ENCODE measurements around the gene RTKN. TPM values are rescaled to one million over a fixed set of nuclear protein-coding genes. Genes with fewer than 3 reads are reported as not detected.
"Not testable (repeated sequence)": the region's sequence is repeated elsewhere in the genome, so short reads cannot be mapped to it uniquely, and the experiment has no call there.

RTKN gene, protein sequence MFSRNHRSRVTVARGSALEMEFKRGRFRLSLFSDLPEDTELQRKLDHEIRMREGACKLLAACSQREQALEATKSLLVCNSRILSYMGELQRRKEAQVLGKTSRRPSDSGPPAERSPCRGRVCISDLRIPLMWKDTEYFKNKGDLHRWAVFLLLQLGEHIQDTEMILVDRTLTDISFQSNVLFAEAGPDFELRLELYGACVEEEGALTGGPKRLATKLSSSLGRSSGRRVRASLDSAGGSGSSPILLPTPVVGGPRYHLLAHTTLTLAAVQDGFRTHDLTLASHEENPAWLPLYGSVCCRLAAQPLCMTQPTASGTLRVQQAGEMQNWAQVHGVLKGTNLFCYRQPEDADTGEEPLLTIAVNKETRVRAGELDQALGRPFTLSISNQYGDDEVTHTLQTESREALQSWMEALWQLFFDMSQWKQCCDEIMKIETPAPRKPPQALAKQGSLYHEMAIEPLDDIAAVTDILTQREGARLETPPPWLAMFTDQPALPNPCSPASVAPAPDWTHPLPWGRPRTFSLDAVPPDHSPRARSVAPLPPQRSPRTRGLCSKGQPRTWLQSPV
- 26.6 TPM for total RNA-seq

DNA sequence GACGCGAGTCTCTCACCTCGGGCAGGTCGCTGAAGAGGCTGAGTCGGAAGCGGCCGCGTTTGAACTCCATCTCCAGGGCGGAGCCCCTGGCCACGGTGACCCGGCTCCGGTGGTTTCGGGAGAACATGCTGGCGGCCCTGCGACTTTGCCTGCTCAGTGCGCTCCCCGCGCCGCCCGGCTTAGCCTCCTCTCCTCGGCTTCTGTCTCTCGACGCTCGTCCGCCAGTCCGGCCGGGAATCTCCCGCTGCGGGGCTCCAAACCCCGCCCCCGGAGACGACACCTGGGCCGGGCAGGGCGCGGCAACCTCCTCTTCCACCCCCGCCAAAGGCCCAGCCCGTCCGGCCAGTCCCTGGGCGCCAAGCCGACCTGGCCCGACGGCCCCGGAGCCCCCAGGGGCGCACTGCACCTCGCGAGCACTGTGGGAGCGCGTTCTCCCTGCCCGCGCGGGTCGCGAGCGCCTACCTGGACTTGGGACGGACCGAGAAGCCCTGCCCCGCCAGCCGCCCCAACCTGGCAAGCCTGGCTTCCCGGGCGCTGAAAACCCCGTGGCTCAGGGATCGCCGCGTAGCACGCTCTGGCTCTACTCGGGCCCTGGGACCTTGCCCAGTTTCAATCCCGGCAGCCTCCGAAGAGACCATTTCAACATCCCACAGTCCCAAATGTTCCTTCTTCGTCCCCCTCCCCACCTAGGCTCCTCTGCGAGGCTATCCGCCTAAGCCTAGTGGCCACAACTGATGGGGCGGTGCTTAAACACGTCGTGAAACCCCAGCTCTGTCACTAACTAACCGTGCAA lies at the start of gene RTKN:
Gene RTKN, minus strand, starts transcription at position 248 of the 793 bp plus-strand sequence. Its CDS starts 121 bp downstream, at position 127.
- Histone ChIP-seq H3K4me3 (ENCODE audit: low read length in 3 of 3) (peak within 1 kb of the TSS; percentile 78 to 85 (median 80)), H3K9ac (ENCODE audit: low read depth in 1 of 3, low read length in 3 of 3) (peak within 1 kb of the TSS; percentile 72 to 85 (median 81)), H3K4me1 (ENCODE audit: control insufficient read depth in 3 of 3, insufficient read depth in 3 of 3, low read length in 3 of 3) (peaks cover 21 to 33% (median 32%) of the 10 kb centered on the region in 3 donors), H3K27ac (ENCODE audit: low read depth, low read length) (peak within 1 kb of the TSS; percentile 76), H3K27me3 (ENCODE audit: control insufficient read depth in 3 of 3, insufficient read depth in 3 of 3, low read length in 3 of 3) (peaks cover 0 to 37% (median 30%) of the 10 kb centered on the region in 3 donors), H3K9me3 (ENCODE audit: control insufficient read depth in 3 of 3, low read length in 3 of 3) (no peaks in the 10 kb centered on the region), H3K36me3 (ENCODE audit: control insufficient read depth in 3 of 3, insufficient read depth in 3 of 3, low read length in 3 of 3) (no peaks in the 10 kb centered on the region)

DNA sequence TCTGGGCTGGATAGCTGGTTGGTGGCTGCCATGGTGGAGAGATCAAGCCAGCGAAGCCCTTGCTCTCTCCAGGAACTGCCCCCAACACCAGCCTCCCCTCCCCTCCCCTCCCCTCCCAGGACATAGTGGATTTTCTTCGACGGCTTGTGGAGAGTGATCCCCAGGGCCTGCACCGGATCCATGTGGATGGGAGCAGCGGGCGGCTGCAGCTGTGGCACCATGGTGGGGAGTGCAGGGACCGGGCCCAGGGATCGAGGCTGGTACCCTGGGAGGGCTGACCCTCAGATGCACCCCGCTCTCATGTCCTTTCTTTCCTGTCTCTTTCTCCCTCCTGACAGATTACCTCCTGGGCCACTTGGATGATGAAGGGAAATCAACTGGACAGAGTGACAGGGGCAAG lies 48.2 kb upstream of the RTKN start:
- H3K9ac ChIP-seq (ENCODE audit: low read depth in 1 of 3, low read length in 3 of 3): no peak overlapping the region
- peaks cover 50 to 64% (median 57%) of the 10 kb centered on the region in 3 donors for H3K36me3 ChIP-seq (ENCODE audit: control insufficient read depth in 3 of 3, insufficient read depth in 3 of 3, low read length in 3 of 3)
- no peak overlapping the region for H3K4me3 ChIP-seq (ENCODE audit: low read length in 3 of 3)
- no peak overlapping the region for H3K27ac ChIP-seq (ENCODE audit: low read depth, low read length)
- no peaks in the 10 kb centered on the region for H3K9me3 ChIP-seq (ENCODE audit: control insufficient read depth in 3 of 3, low read length in 3 of 3)
- H3K27me3 ChIP-seq (ENCODE audit: control insufficient read depth in 3 of 3, insufficient read depth in 3 of 3, low read length in 3 of 3): no peaks in the 10 kb centered on the region
- no peaks in the 10 kb centered on the region for H3K4me1 ChIP-seq (ENCODE audit: control insufficient read depth in 3 of 3, insufficient read depth in 3 of 3, low read length in 3 of 3)

DNA sequence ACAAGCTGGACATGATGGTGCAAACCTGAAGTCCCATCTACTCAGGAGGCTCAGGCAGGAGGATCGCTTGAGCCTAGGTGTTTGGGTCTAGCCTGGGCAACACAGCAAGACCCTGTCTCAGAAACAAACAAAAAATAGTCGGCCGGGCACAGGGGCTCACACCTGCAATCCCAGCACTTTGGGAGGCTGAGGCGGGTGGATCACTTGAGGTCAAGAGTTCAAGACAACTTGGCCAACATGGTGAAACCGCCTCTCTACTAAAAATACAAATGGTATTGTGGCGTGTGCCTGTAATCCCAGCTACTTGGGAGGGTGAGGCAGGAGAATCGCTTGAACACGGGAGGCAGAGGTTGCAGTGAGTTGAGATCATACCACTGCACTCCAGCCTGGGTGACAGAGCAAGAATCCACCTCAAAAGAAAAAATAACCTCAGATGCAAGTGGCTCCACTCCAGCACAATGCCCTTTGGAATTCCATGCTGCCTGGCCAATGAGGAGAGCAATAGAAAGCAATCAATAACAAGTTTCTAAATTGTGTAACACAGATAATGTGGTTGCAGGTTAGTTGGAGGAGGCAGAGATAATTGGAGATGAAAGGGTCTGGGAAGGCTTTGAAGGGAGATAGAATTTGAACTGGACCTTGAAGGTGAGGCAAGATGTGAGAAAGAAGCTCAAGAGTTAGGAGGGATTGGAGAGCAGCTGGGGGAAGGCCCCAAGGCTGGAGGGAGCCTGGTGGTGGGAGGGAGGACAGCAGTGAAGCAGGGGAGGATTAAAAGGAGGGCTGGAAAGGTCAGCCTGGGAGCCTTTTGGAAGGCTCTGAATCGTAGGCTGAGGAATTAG lies 47.1 kb upstream of the RTKN start:
- Histone ChIP-seq H3K27ac (ENCODE audit: low read depth, low read length) (no peak overlapping the region), H3K27me3 (ENCODE audit: control insufficient read depth in 3 of 3, insufficient read depth in 3 of 3, low read length in 3 of 3) (no peaks in the 10 kb centered on the region), H3K36me3 (ENCODE audit: control insufficient read depth in 3 of 3, insufficient read depth in 3 of 3, low read length in 3 of 3) (peaks cover 48 to 60% (median 51%) of the 10 kb centered on the region in 3 donors), H3K9ac (ENCODE audit: low read depth in 1 of 3, low read length in 3 of 3) (no peak overlapping the region), H3K4me1 (ENCODE audit: control insufficient read depth in 3 of 3, insufficient read depth in 3 of 3, low read length in 3 of 3) (peaks cover 0 to 6% (median 3%) of the 10 kb centered on the region in 3 donors), H3K9me3 (ENCODE audit: control insufficient read depth in 3 of 3, low read length in 3 of 3) (no peaks in the 10 kb centered on the region), H3K4me3 (ENCODE audit: low read length in 3 of 3) (no peak overlapping the region)

DNA sequence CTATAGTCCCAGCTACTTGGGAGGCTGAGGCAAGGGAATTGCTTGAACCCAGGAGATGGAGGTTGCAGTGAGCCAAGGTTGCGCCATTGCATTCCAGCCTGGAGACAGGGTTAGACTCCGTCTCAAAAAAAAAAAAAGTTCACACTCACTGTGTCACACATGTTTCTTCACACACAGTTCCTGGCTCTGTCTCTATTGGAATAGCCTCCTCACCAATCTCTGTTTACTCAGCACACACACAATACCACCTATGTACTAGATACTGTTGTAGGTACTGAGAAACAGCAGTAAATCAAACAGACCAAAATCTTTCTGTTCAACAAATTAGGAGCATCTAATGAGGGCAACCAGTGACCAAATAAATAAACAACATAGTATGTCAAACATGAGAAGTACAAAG lies 44.4 kb upstream of the RTKN start:
- H3K27ac ChIP-seq (ENCODE audit: low read depth, low read length): no peak overlapping the region
- peaks cover 16 to 30% (median 20%) of the 10 kb centered on the region in 3 donors for H3K4me1 ChIP-seq (ENCODE audit: control insufficient read depth in 3 of 3, insufficient read depth in 3 of 3, low read length in 3 of 3)
- no peak overlapping the region for H3K4me3 ChIP-seq (ENCODE audit: low read length in 3 of 3)
- H3K9ac ChIP-seq (ENCODE audit: low read depth in 1 of 3, low read length in 3 of 3): no peak overlapping the region
- peaks cover 23 to 37% (median 25%) of the 10 kb centered on the region in 3 donors for H3K36me3 ChIP-seq (ENCODE audit: control insufficient read depth in 3 of 3, insufficient read depth in 3 of 3, low read length in 3 of 3)
- H3K9me3 ChIP-seq (ENCODE audit: control insufficient read depth in 3 of 3, low read length in 3 of 3): no peaks in the 10 kb centered on the region
- no peaks in the 10 kb centered on the region for H3K27me3 ChIP-seq (ENCODE audit: control insufficient read depth in 3 of 3, insufficient read depth in 3 of 3, low read length in 3 of 3)

DNA sequence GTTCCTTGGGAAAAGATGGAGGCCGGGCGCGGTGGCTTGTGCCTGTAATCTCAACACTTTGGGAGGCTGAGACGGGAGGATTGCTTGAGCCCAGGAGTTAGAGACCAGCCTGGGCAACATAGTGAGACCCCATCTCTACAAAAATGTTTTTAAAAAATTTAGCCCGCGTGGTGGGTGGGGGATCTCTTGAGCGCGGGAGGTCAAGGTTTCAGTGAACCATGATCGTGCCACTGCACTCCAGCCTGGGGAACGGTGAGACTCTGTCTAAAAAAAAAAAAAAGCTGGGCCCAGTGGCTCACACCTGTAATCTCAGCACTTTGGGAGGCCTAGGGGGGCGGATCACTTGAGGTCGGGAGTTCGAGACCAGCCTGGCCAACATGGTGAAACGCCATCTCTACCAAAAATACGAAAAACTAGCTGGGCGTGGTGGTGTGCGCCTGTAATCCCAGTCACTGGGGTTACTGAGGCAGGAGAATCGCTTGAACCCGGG lies 42.0 kb upstream of the RTKN start:
- H3K9me3 ChIP-seq (ENCODE audit: control insufficient read depth in 3 of 3, low read length in 3 of 3); H3K27ac ChIP-seq (ENCODE audit: low read depth, low read length); H3K27me3 ChIP-seq (ENCODE audit: control insufficient read depth in 3 of 3, insufficient read depth in 3 of 3, low read length in 3 of 3): not testable (repeated sequence)
- Histone ChIP-seq H3K4me1 (ENCODE audit: control insufficient read depth in 3 of 3, insufficient read depth in 3 of 3, low read length in 3 of 3) (peaks cover 22 to 37% (median 26%) of the 10 kb centered on the region in 3 donors), H3K9ac (ENCODE audit: low read depth in 1 of 3, low read length in 3 of 3) (peak overlapping the region; percentile 69 to 93 (median 86)), H3K36me3 (ENCODE audit: control insufficient read depth in 3 of 3, insufficient read depth in 3 of 3, low read length in 3 of 3) (peaks cover 12 to 27% (median 22%) of the 10 kb centered on the region in 3 donors), H3K4me3 (ENCODE audit: low read length in 3 of 3) (peak overlapping the region; percentile 85 to 100 (median 98))

DNA sequence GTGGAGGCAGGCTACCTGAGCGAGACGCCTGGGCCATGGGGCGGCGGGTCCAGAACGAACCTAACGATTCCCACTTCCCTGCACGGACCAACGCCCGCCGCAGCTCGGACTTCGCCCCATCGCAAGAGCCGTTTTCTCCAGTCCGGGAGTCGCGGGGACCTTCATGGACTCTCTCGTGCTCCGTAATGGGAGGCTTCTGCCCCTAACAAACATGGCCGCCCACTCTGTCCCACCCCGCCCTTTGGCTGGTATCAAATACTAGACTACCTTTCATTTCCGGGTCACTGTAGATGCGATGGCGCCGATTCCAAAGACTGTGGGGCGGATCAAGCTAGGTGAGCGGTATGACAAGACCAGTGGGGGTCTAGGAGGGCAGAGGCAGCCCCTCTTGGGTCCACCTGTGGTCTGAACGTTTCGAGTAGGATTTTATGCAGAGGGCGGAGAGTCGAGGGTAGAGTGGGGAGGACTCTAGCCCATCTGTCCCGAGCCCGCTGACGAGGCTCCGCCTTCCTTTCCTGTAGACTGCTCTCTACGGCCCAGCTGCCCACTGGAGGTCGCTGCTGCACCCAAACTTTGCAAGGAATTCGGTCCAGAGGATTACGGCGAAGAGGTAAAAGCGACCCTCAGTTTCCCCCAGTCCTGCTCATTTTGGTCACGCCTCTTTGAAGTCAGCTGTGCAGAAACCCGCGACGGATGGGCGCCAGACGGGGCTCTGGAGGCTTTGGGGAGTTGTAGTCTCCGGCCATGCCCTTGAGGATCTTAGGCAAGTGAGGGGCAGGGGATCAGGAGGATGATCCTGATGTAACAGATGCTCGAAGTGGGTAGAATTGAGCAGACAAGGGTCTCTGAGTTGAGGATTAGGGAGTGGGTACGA lies 41.3 kb upstream of the RTKN start, which contains the start of the genes CCDC142 and TTC31:
Gene CCDC142, minus strand, starts transcription at position 198 of the 874 bp plus-strand sequence. Its CDS starts 161 bp downstream, at position 37.
Gene TTC31, plus strand, starts transcription at position 281 of the 874 bp plus-strand sequence. Its CDS starts 15 bp downstream, at position 296.
- peak within 1 kb of the TSS; percentile 85 to 100 (median 98) for H3K4me3 ChIP-seq (ENCODE audit: low read length in 3 of 3)
- peak within 1 kb of the TSS; percentile 69 to 93 (median 86) for H3K9ac ChIP-seq (ENCODE audit: low read depth in 1 of 3, low read length in 3 of 3)
- H3K36me3 ChIP-seq (ENCODE audit: control insufficient read depth in 3 of 3, insufficient read depth in 3 of 3, low read length in 3 of 3): peaks cover 12 to 27% (median 22%) of the 10 kb centered on the region in 3 donors
- no peaks in the 10 kb centered on the region for H3K9me3 ChIP-seq (ENCODE audit: control insufficient read depth in 3 of 3, low read length in 3 of 3)
- peaks cover 22 to 37% (median 26%) of the 10 kb centered on the region in 3 donors for H3K4me1 ChIP-seq (ENCODE audit: control insufficient read depth in 3 of 3, insufficient read depth in 3 of 3, low read length in 3 of 3)
- H3K27me3 ChIP-seq (ENCODE audit: control insufficient read depth in 3 of 3, insufficient read depth in 3 of 3, low read length in 3 of 3): no peaks in the 10 kb centered on the region
- peak within 1 kb of the TSS; percentile 71 for H3K27ac ChIP-seq (ENCODE audit: low read depth, low read length)

DNA sequence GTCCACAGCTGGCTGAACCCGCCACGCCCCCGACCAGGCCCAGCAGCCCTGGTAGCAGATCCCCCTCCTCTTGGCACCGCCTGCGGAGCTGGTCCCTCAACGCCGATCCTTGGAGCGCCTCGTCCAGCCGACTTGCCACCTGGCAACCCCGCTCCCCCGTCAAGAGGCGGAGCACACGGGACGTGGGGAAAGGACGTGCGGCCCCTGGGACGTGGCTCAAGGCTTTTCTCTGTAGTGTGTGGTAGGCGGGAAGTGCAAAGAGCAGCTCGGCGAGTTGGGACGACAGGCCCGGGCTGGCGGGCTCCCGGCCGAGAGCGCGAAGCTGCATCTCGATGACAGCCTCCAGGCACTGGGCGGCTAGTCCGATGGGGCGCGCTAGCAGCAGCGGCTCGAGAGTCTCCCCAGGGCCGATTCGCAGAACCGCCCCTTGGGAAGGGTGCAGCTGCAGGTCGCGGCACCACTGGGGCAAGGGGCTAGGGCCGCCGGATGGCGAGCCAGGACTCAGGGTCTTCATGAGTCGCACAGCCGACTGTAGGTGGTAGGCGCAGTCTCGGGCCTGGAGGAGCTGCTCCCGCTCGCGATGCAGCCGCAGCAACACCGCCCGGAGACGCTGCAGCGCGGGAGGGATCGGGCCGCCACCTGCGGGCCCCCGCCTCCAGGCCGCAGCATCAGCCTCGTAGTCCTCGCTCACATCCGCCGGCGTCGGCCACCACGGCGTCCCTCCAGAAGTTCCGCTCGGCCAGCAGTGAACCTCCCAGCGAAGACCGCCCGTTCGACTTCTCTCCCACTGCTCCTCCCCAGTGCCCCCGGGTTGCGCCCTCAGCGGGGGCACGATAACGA lies 40.4 kb upstream of the RTKN start:
- Histone ChIP-seq H3K9ac (ENCODE audit: low read depth in 1 of 3, low read length in 3 of 3) (peak overlapping the region; percentile 69 to 93 (median 86)), H3K4me3 (ENCODE audit: low read length in 3 of 3) (peak overlapping the region; percentile 85 to 100 (median 98)), H3K9me3 (ENCODE audit: control insufficient read depth in 3 of 3, low read length in 3 of 3) (no peaks in the 10 kb centered on the region), H3K4me1 (ENCODE audit: control insufficient read depth in 3 of 3, insufficient read depth in 3 of 3, low read length in 3 of 3) (peaks cover 22 to 37% (median 26%) of the 10 kb centered on the region in 3 donors), H3K27ac (ENCODE audit: low read depth, low read length) (peak overlapping the region; percentile 71), H3K27me3 (ENCODE audit: control insufficient read depth in 3 of 3, insufficient read depth in 3 of 3, low read length in 3 of 3) (no peaks in the 10 kb centered on the region), H3K36me3 (ENCODE audit: control insufficient read depth in 3 of 3, insufficient read depth in 3 of 3, low read length in 3 of 3) (peaks cover 17 to 32% (median 22%) of the 10 kb centered on the region in 3 donors)

DNA sequence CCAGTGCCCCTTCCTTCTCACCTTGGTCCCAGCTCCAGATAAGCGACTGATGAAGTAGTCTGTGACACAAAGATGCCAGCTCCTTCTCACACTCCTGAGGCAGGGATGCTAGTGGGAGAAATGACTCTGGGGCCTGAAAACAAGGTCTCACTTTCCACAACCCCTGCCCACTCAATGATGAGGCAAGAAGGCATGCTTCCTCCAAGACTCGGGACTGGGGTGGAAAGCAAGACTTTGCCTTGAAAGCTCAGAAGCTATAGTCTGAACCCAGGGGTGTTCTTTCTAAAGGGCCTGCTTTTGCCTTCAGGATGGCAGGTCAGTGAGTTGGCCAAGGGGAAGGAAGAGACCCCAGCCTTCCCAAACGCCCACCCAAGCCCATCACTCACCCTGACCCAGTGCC lies 39.7 kb upstream of the RTKN start:
- H3K36me3 ChIP-seq (ENCODE audit: control insufficient read depth in 3 of 3, insufficient read depth in 3 of 3, low read length in 3 of 3): peaks cover 18 to 36% (median 19%) of the 10 kb centered on the region in 3 donors
- H3K4me1 ChIP-seq (ENCODE audit: control insufficient read depth in 3 of 3, insufficient read depth in 3 of 3, low read length in 3 of 3): peaks cover 22 to 37% (median 26%) of the 10 kb centered on the region in 3 donors
- peak overlapping the region; percentile 69 to 93 (median 86) for H3K9ac ChIP-seq (ENCODE audit: low read depth in 1 of 3, low read length in 3 of 3)
- no peaks in the 10 kb centered on the region for H3K27me3 ChIP-seq (ENCODE audit: control insufficient read depth in 3 of 3, insufficient read depth in 3 of 3, low read length in 3 of 3)
- no peak overlapping the region for H3K27ac ChIP-seq (ENCODE audit: low read depth, low read length)
- H3K4me3 ChIP-seq (ENCODE audit: low read length in 3 of 3): peak overlapping the region; percentile 85 to 100 (median 98)
- H3K9me3 ChIP-seq (ENCODE audit: control insufficient read depth in 3 of 3, low read length in 3 of 3): no peaks in the 10 kb centered on the region

Measured in skeletal muscle tissue (tissue), 4 donors.